Esophagus squamous epithelium (tissue), 4 donors: ENCODE measurements around the gene GABBR2.

Source experiments
- POLR2A ChIP-seq, 4 donors: fragments of 450-650 bp; IDR thresholded peaks; one replicate each; pipeline ENCODE4 v1.6.1; 2017; ENCODE audit warnings: antibody characterized with exemption in 4 of 4, mild to moderate bottlenecking in 4 of 4, moderate library complexity in 3 of 4
- TF ChIP-seq, protein P1 (sequence below), 6 experiments: fragments of 450-650 bp in 4 of 6; fragments of 200-600 bp in 2 of 6; sonication (generic) in 2 of 6; IDR thresholded peaks; one replicate each; pipeline ENCODE4 v1.5.1; 2016 to 2019; ENCODE audit warnings: antibody characterized with exemption in 6 of 6, mild to moderate bottlenecking in 4 of 6, moderate library complexity in 4 of 6

GRCh38 chr9:98357921-98358535 is 350.7 kb downstream of the GABBR2 start:
- TF ChIP-seq, protein P1, sequence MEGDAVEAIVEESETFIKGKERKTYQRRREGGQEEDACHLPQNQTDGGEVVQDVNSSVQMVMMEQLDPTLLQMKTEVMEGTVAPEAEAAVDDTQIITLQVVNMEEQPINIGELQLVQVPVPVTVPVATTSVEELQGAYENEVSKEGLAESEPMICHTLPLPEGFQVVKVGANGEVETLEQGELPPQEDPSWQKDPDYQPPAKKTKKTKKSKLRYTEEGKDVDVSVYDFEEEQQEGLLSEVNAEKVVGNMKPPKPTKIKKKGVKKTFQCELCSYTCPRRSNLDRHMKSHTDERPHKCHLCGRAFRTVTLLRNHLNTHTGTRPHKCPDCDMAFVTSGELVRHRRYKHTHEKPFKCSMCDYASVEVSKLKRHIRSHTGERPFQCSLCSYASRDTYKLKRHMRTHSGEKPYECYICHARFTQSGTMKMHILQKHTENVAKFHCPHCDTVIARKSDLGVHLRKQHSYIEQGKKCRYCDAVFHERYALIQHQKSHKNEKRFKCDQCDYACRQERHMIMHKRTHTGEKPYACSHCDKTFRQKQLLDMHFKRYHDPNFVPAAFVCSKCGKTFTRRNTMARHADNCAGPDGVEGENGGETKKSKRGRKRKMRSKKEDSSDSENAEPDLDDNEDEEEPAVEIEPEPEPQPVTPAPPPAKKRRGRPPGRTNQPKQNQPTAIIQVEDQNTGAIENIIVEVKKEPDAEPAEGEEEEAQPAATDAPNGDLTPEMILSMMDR (IDR thresholded peaks at IDR 0.05), result no peak
- TF ChIP-seq POLR2A (IDR thresholded peaks at IDR 0.05), result no peak
